Right cardiac atrium (tissue), 5 donors: Measurements from ENCODE around the gene TSPOAP1. TPM values are rescaled to one million over a fixed set of nuclear protein-coding genes. Genes with fewer than 3 reads are reported as not detected.
A peak's percentile ranks its signal among the peaks of the same experiment; 100 is the strongest.

ENCODE experiments used
- ATAC-seq, 2 donors: fragments of 200-7000 bp; cut with Tn5 transposase; one replicate each; pipeline versions ENCODE4 v1.8.0 to v1.9.1; 2020; ENCODE audit warnings: moderate library complexity in 2 of 2, mild to moderate bottlenecking in 1 of 2
- DNase-seq, 3 donors: peaks; one replicate each; pipeline ENCODE4 v3.0.0-alpha.2; 2020
- H3K27ac ChIP-seq: one replicate; pipeline ENCODE4 v1.5.1; 2013; ENCODE audit warnings: mild to moderate bottlenecking, low read length, control low read depth, moderate library complexity
- H3K27me3 ChIP-seq: one replicate; pipeline ENCODE4 v1.6.1; 2013; ENCODE audit not compliant: control insufficient read depth, insufficient read depth
- H3K4me1 ChIP-seq: one replicate; pipeline ENCODE4 v1.6.1; 2013; ENCODE audit warnings: low read length; ENCODE audit not compliant: control insufficient read depth, insufficient read depth
- H3K4me3 ChIP-seq: one replicate; pipeline ENCODE4 v1.5.1; 2013; ENCODE audit warnings: low read length, control low read depth
- H3K9me3 ChIP-seq: one replicate; pipeline ENCODE4 v1.6.1; 2013; ENCODE audit warnings: low read length; ENCODE audit not compliant: control insufficient read depth
- WGBS: extraction: QIAGEN DNeasy Blood & Tissue Kit; methylation state at CpG from one replicate; pipeline ENCODE4 v1.1.7; 2013; 5-methylcytosine and 5-hydroxymethylcytosine counted together
- intact Hi-C, 4 donors: fragments of 100-400 bp; cut with DNase I; formaldehyde crosslinking; loops; one replicate each; pipeline versions ENCODE4 v1.11.0 to v1.14.0; 2022 to 2023
- polyA plus RNA-seq: library from polyadenylated mRNA; stranded (reverse); fragments of 200-250 nt; gene quantifications from one replicate; pipeline ENCODE4 v1.2.3, GENCODE V29; 2013
- total RNA-seq, 4 donors: library from RNA; stranded (reverse); fragmentation: NEBNext Ultra II Directional; extraction: Animal tissue kit (Norgen Biotek cat#: 25700); gene quantifications; one replicate each; pipeline ENCODE4 v1.2.1, GENCODE V29; 2021
- donor health status: healthy with polysubstance abuse.
- donor health status: DM: no; HTN: yes; CAD: no.
- donor health status: DM: no; HTN: no; CAD: no.
- donor health status: DM: no; HTN: yes; CAD: no; lungs with severe emphysema.
- donor health status: DM: yes; HTN: yes; CAD: no.

TSPOAP1 gene
- total and polyA plus RNA-seq, 5 donors = 7.0 to 21.5 (median 17.2) TPM

- Histone ChIP-seq H3K4me1 (no peaks in the 10 kb centered on the region), H3K27me3 (no peaks in the 10 kb centered on the region), H3K27ac (no peak overlapping the region), H3K4me3 (no peak overlapping the region), H3K9me3 (no peaks in the 10 kb centered on the region)
- DNase-seq (no peak), ATAC-seq (no peak)
- intact Hi-C loops = loop anchor here in 2 of 4 donors (10.0 kb wide), 1 partner anchor 127 kb away; no protein-coding TSS in a partner anchor
- 93% methylated on average over 9 of the region's 9 CpGs for WGBS
These were observed 10.5 kb downstream of the TSPOAP1 start for GRCh38 chr17:58318065-58318481.

DNA sequence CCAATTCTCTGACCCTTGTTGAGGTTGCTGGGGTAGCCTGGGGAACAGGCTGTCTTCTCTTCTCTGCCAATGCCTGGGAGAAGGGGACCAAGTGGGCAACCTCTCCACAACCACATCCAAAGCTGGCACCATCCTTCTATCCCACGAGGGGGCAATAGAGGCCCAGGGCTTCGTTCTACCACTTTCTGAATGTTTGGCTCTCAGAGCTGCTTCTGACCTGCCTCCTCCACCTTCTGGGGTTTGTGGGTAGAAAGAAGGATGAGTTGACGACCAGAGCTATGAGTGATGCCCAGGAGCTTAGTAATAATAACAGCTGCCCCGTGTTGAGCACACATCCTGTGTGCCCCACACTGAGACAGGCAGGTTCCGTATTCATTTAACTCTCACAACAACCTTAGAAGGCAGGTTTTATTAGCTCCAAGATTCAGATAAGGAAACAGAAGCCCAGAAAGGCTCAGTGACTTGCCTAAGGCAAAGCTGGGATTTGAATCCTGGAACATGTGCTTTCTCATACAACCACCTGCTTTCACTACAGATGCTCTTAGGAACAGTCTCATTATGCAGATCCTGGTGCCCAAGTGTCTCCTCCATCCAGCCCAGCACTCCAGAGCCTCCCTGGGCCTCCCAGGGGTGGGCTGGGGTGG lies 11.1 kb downstream of the TSPOAP1 start:
- intact Hi-C loops = loop anchor here in 2 of 4 donors (10.0 kb wide), 1 partner anchor 127 kb away; no protein-coding TSS in a partner anchor
- DNase-seq = no peak

GRCh38 chr17:58316260-58316960 lies 12.2 kb downstream of the TSPOAP1 start:
- H3K4me3 ChIP-seq = no peak overlapping the region
- H3K27ac ChIP-seq = no peak overlapping the region
- WGBS = 85% methylated on average over 8 of the region's 8 CpGs
- intact Hi-C loops = loop anchor here in 2 of 4 donors (10.0 kb wide), 1 partner anchor 128 kb away; no protein-coding TSS in a partner anchor
- H3K9me3 ChIP-seq = no peaks in the 10 kb centered on the region
- H3K4me1 ChIP-seq = no peaks in the 10 kb centered on the region
- DNase-seq (peak in 1 of 3 donors; percentile 38), ATAC-seq (no peak)
- no peaks in the 10 kb centered on the region for H3K27me3 ChIP-seq

More for the DNA sequence above, 11.1 kb downstream of the TSPOAP1 start:
- 27% methylated on average over 5 of the region's 5 CpGs for WGBS
- Histone ChIP-seq H3K4me3 (no peak overlapping the region), H3K4me1 (no peaks in the 10 kb centered on the region), H3K9me3 (no peaks in the 10 kb centered on the region), H3K27me3 (no peaks in the 10 kb centered on the region), H3K27ac (no peak overlapping the region)
- ATAC-seq = peak in 1 of 2 donors; percentile 37

- H3K4me3 ChIP-seq = no peak overlapping the region
- intact Hi-C loops = loop anchor here in 2 of 4 donors (10.0 kb wide), 1 partner anchor 129 kb away; no protein-coding TSS in a partner anchor
- no peak for ATAC-seq
- no peaks in the 10 kb centered on the region for H3K27me3 ChIP-seq
- no peaks in the 10 kb centered on the region for H3K9me3 ChIP-seq
- H3K4me1 ChIP-seq = no peaks in the 10 kb centered on the region
- WGBS = 87% methylated on average over 4 of the region's 4 CpGs
- no peak overlapping the region for H3K27ac ChIP-seq
- DNase-seq = no peak
These were observed 12.8 kb downstream of the TSPOAP1 start for GRCh38 chr17:58315750-58316149.

- H3K4me3 ChIP-seq = no peak overlapping the region
- H3K9me3 ChIP-seq = no peaks in the 10 kb centered on the region
- intact Hi-C loops = loop anchor here in 2 of 4 donors (10.0 kb wide), 1 partner anchor 130 kb away; no protein-coding TSS in a partner anchor
- no peaks in the 10 kb centered on the region for H3K27me3 ChIP-seq
- 90% methylated on average over 6 of the region's 6 CpGs for WGBS
- no peak overlapping the region for H3K27ac ChIP-seq
- H3K4me1 ChIP-seq = no peaks in the 10 kb centered on the region
- DNase-seq (no peak), ATAC-seq (no peak)
These were observed 13.3 kb downstream of the TSPOAP1 start for GRCh38 chr17:58315281-58315711.

DNA sequence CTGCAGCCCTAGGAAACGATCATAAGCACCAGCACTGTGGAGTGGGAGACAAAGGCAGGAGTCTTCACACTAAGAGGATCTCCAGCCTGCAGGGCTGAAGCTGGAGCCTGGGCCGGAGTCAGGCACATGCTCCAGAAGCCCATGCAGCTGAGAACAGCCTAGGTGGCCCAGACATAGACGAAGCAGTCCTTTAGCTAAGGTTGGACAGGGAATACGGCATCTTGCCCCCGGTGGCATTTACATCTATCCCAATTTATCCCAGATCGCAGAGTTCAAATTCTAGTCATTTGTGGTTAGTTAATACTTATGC lies 13.9 kb downstream of the TSPOAP1 start:
- no peak for DNase-seq
- intact Hi-C loops = loop anchor here in 2 of 4 donors (10.0 kb wide), 1 partner anchor 130 kb away; no protein-coding TSS in a partner anchor
- Histone ChIP-seq H3K27me3 (no peaks in the 10 kb centered on the region), H3K4me1 (no peaks in the 10 kb centered on the region), H3K4me3 (no peak overlapping the region), H3K9me3 (no peaks in the 10 kb centered on the region), H3K27ac (no peak overlapping the region)
- no peak for ATAC-seq
- 91% methylated on average over 6 of the region's 6 CpGs for whole genome bisulfite sequencing

- Histone ChIP-seq H3K4me1 (no peaks in the 10 kb centered on the region), H3K4me3 (no peak overlapping the region), H3K9me3 (no peaks in the 10 kb centered on the region), H3K27ac (no peak overlapping the region), H3K27me3 (no peaks in the 10 kb centered on the region)
- intact Hi-C loops = loop anchor here in 2 of 4 donors (10.0 kb wide), 1 partner anchor 131 kb away; no protein-coding TSS in a partner anchor
- ATAC-seq (no peak), DNase-seq (no peak)
- WGBS = 70% methylated on average over 7 of the region's 7 CpGs
These were observed 14.5 kb downstream of the TSPOAP1 start for GRCh38 chr17:58313815-58314705.

DNA sequence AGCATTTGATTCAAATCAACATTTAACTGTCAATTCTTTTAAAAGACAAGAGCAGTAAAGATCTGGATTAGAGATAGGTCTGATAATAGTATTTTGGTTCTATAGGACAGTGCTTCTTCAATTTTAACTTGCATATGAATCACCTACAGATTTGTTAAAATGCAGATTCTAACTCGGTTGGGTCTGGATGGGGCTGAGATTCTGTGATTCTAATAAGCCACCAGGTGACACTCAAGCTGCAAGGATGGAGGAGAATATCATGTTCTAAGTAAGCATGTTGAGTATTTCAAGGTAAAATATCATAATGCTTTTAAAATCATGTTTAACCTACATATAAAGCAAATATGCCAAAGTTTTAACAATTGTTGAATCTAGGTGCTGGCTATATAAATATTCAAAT lies 15.8 kb downstream of the TSPOAP1 start:
- Histone ChIP-seq H3K4me3 (no peak overlapping the region), H3K4me1 (no peaks in the 10 kb centered on the region), H3K9me3 (no peaks in the 10 kb centered on the region), H3K27ac (no peak overlapping the region), H3K27me3 (no peaks in the 10 kb centered on the region)
- intact Hi-C loops = loop anchor here in 2 of 4 donors (10.0 kb wide), 1 partner anchor 132 kb away; no protein-coding TSS in a partner anchor
- ATAC-seq = no peak
- 42% methylated on average over 1 of the region's 1 CpG for WGBS
- DNase-seq = no peak

DNA sequence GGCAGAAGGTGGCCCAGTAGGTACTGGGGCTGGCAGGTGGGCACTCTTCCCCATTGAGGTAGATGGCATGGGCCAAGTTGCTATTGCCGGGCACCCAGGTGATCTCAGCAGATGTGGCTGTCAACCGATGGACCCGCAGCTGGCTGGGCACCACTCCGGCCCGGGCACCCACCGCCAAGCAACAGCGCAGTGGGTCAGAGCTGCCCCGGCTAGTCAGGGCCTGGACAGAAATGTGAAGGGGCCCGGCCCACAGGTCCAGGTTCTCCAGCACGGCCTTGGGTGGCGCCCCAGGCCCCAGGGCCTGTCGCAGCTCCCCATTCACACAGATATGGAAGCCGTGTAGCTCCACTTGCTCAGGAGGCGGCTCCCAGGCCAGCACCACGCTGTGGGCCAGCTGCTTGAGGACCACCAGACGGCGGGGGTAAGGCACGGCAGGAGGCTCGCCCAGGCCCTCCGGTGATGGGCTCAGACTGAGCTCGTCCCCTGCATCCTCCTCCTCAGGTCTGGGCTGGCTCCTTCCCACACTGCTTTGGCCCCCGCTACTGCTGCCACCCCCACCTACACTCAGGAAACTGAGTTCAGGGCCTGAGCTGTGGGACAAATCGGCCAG lies 16.5 kb downstream of the TSPOAP1 start:
- H3K27ac ChIP-seq = no peak overlapping the region
- intact Hi-C loops = loop anchor here in 2 of 4 donors (10.0 kb wide), 1 partner anchor 133 kb away; no protein-coding TSS in a partner anchor
- no peaks in the 10 kb centered on the region for H3K4me1 ChIP-seq
- no peak for ATAC-seq
- 79% methylated on average over 23 of the region's 23 CpGs for WGBS
- no peaks in the 10 kb centered on the region for H3K9me3 ChIP-seq
- H3K4me3 ChIP-seq = no peak overlapping the region
- no peaks in the 10 kb centered on the region for H3K27me3 ChIP-seq
- peak in 1 of 3 donors; percentile 42 for DNase-seq

DNA sequence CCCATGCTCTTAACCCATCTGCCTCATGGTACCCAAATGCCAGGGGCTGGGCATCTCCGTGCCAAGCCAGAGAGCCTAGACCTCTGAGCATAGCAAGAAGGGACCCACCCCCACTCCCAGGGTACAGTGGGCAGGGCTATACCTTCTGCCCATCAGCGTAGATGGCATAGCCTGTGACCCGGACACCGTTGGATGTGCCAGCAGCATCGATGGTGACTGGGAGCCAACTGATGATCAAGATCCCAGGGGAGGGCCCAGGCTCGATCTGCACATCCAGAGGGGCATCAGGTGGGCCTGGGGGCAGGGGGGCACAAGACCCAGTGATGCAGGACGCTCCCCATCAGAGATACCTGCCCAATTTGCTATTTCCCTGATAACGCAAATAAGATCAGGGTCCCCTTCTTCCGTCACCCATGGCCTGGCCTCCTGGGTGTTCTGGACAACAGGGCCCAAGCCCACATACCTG lies 17.1 kb downstream of the TSPOAP1 start:
- no peak for DNase-seq
- Histone ChIP-seq H3K4me3 (no peak overlapping the region), H3K27ac (no peak overlapping the region), H3K4me1 (no peaks in the 10 kb centered on the region), H3K27me3 (no peaks in the 10 kb centered on the region), H3K9me3 (no peaks in the 10 kb centered on the region)
- whole genome bisulfite sequencing = 93% methylated on average over 9 of the region's 9 CpGs
- intact Hi-C loops = loop anchor here in 2 of 4 donors (10.0 kb wide), 1 partner anchor 133 kb away; no protein-coding TSS in a partner anchor
- ATAC-seq = no peak
